ENCODE data around the gene PCDHGC3.

PCDHGC3 gene

GRCh38 chr5:141524604-141525597, 49.1 kb downstream of the PCDHGC3 start:
- DNase-seq (ENCODE audit: low spot score): peak; percentile 53

- DNase-seq (ENCODE audit: low spot score): no peak
These were observed 49.9 kb downstream of the PCDHGC3 start for GRCh38 chr5:141525653-141526052.

DNA sequence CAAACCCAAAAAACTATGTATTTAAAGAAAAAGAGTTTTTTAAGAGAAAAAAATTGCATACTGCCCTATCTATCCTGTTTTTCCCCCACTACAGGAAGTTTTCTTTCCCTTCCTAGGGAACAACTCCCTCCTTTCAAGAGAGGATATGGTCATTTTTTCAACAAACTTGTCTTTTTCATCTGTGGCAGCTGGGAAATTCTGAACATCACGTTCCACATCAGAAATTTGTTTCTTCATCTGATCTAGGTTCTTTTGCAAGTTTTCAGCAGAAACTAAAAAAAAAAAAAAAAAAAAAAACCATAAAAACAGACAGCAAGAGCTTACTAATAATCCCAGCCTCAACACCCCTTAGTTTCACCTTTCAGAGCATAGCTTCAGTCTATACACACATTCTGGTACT, 51.7 kb downstream of the PCDHGC3 start:
- no peak for DNase-seq (ENCODE audit: low spot score)

All from CD4-positive, alpha-beta T cell treated with Interleukin-15 for 4 hours (primary cell).